ENCODE results near the gene TPSAB1.

DNA sequence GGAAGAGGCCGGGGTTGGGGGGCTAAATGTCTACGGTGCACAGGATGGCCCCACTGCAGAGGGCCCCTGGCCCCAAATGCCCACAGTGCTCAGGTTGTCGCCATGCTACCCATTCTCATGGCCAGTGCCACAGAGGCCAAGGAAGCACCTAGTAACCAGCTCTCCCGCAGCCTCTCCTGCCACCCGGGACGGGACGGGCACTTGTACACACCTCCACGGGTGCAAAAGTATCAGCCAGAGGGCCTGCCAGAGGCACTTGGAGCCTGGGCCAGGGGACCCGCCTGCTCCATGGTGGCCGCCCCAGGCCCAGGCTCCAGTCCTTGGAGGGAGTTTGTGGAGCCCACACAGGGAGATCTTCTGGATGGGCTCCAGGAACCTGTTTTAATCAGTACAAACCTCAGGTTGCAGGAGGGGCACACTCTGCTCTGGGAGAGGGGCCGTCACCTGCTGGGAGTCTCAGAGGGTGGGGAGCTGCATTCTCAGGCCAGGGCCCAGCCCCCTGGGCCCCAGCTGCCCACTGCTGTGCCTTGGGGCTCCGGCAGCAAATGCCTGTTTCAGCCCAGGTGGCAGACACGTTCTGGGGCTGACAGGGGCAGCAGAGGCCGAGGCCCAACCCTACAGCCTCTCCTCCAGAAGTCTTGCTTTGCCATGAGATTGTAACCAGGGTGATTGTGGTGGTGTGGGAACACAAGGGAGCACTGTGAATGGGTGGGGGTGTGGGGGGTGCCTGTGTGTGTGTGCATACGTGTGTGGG lies 23.3 kb downstream of the TPSAB1 start:
- TF ChIP-seq, protein P1, sequence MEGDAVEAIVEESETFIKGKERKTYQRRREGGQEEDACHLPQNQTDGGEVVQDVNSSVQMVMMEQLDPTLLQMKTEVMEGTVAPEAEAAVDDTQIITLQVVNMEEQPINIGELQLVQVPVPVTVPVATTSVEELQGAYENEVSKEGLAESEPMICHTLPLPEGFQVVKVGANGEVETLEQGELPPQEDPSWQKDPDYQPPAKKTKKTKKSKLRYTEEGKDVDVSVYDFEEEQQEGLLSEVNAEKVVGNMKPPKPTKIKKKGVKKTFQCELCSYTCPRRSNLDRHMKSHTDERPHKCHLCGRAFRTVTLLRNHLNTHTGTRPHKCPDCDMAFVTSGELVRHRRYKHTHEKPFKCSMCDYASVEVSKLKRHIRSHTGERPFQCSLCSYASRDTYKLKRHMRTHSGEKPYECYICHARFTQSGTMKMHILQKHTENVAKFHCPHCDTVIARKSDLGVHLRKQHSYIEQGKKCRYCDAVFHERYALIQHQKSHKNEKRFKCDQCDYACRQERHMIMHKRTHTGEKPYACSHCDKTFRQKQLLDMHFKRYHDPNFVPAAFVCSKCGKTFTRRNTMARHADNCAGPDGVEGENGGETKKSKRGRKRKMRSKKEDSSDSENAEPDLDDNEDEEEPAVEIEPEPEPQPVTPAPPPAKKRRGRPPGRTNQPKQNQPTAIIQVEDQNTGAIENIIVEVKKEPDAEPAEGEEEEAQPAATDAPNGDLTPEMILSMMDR (IDR thresholded peaks at IDR 0.05 in 2 of 3, conservative IDR thresholded peaks at IDR 0.05 in 1 of 3; ENCODE audit: control insufficient read depth in 2 of 3, extremely low read depth in 1 of 3, insufficient read depth in 1 of 3, low read depth in 3 of 3, low read length in 3 of 3): no peak
- no peak for TF ChIP-seq CEBPB (IDR thresholded peaks at IDR 0.05; ENCODE audit: borderline replicate concordance in 1 of 2, low read depth in 2 of 2, low read length in 2 of 2)
- TF ChIP-seq NR2F1 (conservative IDR thresholded peaks at IDR 0.05): no peak
- TF ChIP-seq CREM (IDR thresholded peaks at IDR 0.05; ENCODE audit: low read depth): no peak
- no peak for TF ChIP-seq ZNF384 (IDR thresholded peaks at IDR 0.05; ENCODE audit: borderline replicate concordance, low read depth, low read length)
- no peak for TF ChIP-seq BRCA1 (IDR thresholded peaks at IDR 0.05; ENCODE audit: low read depth, low read length)
- TF ChIP-seq, protein P2, sequence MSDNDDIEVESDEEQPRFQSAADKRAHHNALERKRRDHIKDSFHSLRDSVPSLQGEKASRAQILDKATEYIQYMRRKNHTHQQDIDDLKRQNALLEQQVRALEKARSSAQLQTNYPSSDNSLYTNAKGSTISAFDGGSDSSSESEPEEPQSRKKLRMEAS (IDR thresholded peaks at IDR 0.05; ENCODE audit: low read depth, low read length): no peak

Data from GM12878 (cell line).